GM18868 (cell line): Measurements from ENCODE around the gene NSUN5.
"Not testable (repeated sequence)": the region's sequence is repeated elsewhere in the genome, so short reads cannot be mapped to it uniquely, and the experiment has no call there.

Experiments used
- ATAC-seq: cut with Tn5 transposase; IDR thresholded peaks from one replicate; pipeline ENCODE4 v1.9.1; 2021; ENCODE audit warnings: mild to moderate bottlenecking, moderate library complexity; ENCODE audit not compliant: unreplicated experiment

The NSUN5 gene

DNA sequence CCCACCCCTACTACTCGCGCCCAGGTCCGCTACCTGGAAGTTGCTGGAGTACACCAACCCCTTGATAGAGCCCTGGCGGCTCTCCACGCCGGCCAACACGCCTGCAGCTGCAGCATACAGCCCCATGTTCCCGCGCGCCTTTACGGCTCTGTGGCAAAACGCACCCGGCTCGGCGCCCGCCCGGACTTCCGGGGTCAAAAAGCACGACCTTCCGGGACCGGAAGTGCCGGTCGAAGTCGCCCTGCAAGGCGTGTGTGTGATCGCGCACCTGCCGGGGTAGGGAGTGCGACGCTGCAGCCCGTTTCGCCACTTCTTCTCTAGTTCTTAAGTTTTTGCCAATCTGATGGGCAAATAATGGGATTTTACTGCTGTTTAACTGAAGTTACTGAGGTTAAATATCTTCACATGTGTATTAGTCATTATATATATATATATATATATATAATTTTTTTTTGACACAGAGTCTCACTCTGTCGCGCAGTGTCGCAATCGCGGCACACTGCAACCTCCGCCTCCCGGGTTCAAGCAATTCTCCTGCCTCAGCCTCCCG lies at the start of gene NSUN5:
Gene NSUN5, minus strand, starts transcription at position 162 of the 550 bp plus-strand sequence. Its CDS starts 36 bp downstream, at position 126.
- ATAC-seq, result peak; percentile 83

DNA sequence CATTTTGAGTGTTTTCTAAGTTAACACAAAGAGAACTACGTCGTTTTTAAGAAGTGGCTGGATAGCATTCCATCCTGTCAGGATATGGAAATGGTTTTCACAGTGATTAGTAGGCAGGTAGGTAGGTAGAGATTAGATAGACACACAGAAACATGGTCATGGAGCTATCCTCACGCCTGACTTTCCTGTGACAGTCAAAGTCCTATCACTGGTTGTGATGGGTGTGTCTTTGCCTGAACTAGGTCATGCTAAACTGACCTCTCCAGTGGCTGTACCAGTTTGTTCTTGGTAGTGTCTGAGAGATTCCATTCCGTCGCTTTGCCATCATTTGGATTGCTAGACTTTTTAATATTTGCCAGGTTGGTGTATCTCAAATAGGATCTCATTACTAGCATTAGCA lies 47.5 kb upstream of the NSUN5 start:
- ATAC-seq, result no peak

DNA sequence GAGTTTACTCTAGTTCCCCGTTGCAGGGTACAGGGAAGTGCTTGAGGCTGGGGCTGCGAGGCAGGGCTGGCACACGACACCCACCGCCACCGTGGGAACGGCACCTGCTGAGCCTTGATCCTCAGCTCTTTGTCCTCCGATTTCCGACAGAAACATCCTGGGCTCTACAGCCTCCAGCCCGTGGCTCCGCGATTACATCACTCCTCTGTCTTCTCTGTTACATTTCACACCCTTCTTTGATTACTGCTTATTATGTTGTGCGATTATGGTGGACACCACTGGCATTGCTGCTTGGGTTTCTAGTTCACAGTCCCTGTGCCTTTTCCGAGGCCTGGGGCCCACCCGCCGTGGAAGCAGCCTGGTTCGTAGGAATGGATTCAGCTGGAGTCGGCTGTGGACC lies 46.2 kb upstream of the NSUN5 start:
- ATAC-seq, result no peak

DNA sequence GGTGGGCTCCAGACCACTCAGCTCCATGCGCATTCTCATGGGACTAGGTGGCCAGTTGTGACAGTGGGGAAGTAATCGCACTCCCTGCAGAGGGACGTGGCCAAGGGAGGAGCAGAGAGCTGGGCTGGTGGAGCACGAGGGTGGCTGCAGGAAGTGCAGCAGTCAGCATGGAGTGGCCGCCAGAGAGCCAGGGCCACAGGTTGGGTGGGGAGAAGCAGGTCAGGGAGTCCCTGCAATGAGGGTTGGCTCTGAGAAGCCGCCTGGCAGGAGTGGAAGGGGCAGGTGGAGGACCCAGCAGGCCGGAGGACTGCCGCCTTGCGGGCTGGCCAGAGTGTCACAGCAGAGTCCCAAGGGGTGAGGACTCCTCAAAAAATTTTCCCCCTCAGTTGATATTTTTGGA lies 45.6 kb upstream of the NSUN5 start:
- no peak for ATAC-seq

DNA sequence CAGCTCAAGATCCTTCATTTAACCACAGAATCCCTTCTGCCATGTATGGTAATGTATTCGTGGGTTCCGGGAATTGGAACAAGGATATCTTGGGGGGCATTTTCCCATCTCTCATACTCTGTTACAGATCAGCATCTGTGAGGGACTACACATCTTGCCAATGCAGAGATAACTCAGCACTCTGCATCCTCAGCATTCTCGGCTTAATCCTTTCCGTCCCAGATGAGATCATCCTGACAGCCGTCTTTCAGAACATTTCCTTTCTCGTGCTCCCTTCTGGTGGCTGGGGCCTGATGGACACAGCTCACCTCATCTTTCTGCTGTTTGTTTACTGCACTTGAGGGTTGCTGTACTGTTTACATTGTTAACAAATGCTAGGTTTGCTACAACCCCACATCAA lies 44.6 kb upstream of the NSUN5 start:
- ATAC-seq, result no peak

DNA sequence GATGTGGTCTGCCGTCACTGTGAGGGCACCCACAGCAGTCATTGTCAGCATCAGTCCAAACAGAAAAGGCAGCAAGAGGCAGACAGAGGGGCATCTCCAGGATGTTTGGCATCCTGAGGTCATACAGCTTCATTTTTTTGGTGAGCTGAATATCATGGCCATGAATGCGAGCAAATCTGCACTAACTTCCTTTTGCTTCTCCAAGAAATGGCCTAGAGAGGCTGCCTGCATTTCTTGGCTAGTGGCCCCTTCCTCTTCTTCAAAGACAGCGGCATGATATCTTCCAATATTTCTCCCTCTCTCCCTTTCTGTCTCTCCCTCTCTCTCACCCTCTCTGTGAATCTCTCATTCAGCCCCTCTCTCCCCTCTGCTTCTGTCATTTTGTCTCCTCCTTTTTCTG lies 44.2 kb upstream of the NSUN5 start:
- no peak for ATAC-seq

DNA sequence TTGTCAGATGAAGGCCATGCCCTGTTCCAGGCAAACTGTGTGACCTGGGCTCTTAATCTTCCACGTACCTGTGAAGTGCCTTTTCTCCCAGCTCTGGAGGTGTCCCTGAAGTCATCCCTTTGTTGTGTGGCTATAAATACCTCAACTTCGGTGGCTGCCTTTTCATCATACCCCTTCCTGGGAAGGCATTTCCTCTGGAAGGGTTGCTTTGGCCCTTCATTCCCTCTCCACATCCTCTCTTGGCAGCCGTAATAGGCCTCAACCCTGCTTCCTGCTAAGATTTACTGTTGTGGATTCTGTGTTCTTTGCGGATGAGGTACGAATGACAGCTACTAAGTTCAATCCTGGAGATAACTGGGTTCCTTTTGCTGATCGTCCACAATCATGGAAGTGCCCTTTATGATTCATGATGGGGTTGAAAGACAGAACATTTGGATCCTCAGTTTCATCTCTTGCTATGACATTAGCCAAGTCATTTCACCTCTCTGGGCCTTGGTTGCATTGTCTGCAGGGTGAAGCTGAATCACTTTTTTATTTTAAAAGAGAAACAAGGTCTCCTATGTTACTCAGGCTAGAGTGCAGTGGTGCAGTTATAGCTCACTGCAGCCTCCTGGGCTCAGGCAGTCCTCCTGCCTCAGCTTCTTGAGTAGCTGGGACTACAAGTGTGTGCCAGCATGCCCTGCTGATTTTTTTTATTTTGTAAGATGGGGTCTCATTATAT lies 43.0 kb upstream of the NSUN5 start:
- ATAC-seq, result no peak

DNA sequence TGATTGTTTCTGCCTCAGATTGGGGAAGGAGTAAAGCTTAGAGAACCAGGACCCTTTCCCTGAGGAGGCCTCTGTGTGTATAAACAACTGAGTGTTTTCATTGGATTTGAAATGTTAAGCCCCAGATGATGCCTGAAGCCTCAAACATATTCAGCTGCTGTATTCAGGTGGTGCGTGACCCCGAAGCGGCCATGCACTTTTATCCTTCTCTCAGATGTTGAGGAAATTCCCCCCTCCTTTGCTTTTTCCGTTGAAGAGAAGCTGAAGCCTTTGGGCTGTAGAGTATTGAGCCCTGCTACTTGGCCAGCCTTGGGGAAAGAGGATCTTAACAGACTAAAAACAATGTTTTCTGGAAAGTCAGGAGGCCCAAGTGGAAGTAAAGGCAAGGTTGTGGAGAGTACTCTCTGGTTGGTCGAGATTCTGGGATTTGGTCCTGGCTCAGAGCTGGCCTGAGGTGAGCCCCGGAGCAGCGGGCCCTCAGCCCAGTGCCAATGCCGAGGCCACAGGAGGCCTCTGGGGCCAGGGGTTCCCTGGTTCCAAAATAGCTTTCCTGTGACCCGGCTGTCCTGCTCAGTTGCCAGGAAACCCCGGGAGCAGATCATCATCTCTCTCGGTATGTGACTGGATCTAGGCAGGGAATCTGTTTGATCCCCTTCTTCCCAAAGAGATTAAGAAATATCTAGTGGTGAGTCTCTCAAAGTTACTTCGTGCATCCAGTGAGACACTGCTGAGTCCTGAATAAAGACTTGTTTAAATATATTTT lies 41.9 kb upstream of the NSUN5 start:
- ATAC-seq, result no peak

DNA sequence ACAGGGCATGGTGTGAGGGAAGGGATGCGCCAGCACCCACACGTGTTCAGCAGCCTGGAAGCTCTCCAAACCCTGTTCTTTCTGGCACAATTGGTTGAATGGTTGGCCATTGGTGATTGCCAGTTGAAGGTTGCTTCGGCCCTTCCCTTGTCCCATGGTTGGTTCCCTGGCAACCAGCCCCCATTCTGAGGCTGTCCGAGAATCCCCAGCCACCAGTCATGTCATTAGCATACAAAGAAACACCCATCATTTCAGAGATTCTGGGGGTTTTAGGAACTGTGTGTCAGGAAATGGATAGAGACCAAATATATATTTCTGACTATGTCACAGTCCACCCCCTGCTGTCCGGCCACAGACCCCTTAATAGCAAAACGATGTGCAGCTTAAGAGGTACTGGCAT lies 41.1 kb upstream of the NSUN5 start:
- ATAC-seq, result no peak

DNA sequence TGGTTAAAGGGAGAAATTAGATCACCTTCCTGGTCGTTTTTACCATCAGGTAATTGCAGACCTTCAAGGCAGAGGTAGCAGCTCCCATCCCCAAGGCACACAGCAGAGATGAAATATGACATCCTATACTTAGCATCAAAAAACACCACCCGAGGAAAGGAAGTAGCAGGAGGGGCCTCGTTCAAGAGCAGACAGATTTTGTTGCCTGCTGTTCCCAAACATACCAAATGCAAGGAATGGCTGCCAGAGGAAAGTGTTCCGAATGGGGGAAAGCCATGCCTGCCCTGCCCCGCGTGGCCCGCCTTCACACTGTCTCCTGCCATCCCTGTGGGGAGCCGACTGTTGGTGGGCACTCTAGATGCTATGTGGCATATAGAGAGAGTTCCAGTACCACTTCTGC lies 37.3 kb upstream of the NSUN5 start:
- no peak for ATAC-seq

DNA sequence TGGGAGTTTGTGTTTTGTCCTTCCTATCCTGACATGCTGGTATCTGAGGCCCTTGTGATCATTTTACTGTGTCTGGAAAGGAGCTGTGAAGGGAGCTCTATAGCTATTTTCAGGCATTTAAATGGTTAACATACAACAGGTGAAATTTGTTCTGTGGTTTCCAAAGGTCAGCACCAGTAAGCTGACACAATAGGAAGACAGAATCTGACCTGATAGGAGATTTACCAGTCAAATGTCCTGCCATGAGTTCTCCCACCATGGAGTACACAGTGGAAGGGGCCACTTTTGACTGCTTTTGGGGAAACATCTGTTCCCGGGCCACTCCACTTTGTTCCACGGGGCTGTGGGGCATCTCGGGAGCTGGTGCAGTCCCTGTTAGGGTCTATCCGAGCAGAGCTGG lies 36.9 kb upstream of the NSUN5 start:
- no peak for ATAC-seq

DNA sequence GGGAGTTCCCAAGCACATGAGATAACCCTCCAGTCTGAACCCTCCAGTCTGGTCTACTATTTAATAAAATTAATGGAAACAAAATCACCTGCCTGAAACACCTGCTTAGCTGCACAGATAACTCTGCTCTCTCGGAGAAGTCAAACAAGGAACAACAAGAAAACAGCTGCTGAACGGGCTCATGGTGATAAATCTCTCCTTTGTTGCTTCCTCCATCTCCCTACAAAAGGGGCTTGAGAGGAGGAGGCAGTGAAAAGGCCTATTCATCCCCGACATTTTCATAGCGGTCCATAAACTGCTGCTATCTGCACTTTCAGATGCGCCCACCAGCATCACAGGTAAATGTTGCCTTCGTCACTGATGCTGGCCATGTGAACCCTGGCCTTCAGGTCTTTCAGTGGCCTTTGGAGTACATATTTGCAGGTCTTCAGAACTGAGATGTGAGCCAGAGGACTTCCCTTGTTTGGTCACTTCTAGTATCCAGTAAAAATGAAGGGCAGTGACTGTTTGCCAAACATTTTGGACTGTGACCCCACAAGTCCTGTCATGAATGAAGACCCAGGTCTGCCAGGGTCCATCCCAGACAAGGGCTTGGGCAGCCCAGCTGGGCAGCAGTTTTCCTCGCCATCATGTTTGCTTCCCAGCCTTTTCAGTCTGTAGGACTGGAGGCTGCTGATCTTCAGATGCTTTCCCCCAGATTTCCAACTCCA lies 35.2 kb upstream of the NSUN5 start:
- ATAC-seq, result no peak

DNA sequence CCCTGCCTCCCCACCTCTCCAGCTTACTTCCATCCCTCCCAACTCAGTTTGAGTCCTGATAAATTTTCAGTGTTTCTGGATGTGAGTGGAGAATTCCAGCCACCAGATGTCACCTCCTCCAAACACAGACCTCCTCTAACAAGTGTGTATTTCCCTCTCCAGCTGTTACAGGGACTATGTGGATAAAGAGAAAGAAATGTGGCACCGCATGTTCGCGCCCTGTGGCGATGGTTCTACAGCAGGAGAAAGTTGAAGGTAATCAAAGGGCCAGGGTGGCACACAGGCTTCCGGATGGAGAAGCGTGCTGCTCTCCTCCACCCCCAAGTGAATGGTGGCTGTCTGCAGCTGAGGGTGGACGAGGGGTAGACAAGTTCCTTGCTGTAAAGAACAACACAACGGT lies 34.0 kb upstream of the NSUN5 start:
- no peak for ATAC-seq

DNA sequence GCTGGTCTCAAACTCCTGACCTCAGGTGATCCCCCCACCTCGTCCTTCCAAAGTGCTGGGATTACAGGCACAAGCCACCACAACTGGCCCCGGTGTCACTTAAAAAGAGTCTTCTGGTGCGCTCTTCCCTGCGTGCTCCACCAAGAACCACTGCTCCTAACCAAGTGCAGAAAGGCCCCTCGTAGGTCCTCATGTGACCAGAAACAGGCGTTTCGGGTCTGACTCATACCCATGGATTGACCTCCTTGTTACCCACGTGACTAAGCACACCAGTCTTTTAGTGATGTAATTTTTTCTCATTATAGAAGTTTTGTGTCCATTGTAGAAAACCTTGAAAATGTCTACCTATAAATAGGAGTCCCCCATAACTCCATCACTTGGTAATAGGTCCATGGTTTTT lies 33.3 kb upstream of the NSUN5 start:
- no peak for ATAC-seq

DNA sequence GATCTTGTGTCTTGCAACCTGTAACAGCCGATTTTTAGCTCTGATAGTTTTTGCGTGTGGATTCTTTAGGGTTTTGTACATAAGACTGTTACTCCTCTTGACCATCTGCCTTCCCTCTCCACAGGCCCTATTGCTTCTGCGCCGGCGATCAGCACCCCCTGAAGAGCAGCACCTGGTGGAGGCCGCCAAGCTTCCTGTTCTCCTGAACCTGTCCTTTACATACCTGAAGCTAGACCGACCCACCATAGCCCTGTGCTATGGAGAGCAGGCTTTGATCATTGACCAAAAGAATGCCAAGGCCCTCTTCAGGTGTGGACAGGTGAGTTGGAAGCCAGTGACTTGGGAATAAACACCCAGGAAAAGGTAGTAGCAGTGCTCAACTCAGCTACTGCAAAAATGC lies 31.9 kb upstream of the NSUN5 start:
- no peak for ATAC-seq

DNA sequence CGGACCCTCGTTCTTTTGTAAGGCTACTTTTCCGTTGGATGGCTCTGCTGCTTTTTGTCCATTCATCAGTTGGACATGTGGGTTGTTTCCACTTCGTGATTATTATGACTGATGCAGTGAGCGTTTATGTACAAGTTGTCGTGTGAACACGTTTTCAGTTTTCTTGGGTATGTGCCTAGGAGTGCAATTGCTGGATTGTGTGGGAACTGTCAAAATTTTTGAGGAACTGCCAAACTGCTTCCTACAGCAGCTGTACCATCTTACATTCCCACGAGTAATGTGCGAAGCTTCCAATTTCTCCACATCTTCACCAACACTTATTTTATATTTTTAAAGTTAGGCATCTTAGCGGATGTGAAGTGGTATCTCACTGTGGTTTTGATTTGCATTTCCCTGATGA lies 29.7 kb upstream of the NSUN5 start:
- no peak for ATAC-seq

DNA sequence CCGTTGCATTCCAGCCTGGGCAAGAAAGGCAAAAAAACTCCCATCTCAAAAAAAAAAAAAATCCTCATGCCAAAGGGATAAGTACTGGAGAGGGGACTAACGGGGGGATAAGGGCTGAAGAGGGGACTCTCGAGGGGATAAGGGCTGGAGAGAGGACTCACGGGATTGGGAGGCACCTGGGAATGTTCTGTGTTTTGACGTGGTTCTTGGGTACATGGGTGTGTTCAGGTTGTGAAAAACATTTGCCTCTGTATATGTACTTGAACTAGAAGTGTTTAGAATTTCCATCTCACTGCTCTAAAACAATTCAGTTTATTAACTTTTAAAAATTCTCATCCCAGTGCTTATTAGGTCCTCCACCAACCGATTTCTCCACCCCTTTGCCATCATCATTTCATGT lies 23.8 kb upstream of the NSUN5 start:
- ATAC-seq, result no peak

DNA sequence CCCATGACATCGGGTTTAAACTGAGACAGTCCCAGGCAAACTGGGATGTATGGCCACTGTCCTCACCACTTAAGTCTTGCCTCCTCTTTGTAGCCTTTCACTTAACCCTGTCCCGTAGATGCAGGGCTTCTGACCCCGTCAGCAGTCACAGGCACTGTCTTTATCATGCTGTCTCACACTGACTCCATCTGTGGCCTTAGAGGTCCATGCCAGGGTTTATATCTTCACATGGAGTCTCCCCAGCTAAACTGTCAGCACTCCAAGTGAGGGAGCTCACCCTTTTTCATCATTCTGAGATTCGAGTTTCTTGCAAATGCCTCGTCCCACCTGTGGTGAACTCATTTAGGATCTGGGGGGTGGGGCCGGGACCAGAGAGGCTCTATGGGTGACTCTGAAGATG lies 22.1 kb upstream of the NSUN5 start:
- ATAC-seq, result no peak

DNA sequence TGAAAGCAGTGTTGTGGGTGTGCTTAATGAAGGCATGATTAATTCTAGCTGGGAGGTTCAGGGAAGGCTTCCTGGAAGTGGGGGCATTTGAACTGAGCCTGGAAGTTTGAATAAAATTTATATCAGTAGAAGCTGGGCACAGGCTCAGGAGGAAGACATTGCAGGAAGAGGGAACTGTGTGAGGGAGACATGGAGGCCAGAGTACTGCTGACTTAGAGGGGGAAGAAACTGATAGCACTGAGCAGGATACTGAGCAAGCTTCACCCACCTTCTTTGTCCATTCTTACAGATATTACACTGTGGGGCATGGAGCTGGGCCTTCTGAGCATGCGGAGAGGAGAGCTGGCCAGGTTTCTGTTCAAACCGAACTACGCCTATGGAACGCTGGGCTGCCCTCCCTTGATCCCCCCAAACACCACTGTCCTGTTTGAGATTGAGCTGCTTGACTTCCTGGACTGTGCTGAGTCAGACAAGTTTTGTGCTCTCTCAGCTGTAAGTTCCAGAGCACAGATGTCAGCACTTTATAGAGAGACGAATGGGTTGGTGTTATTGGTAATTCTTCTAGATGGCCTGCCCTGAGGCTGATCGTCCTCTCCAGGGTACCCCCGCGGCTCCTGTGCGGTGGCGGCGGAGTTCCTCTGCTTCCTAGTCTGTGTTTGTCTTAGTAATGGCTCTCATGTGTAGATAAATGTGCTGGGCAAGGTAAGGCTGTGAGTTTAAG lies 21.4 kb upstream of the NSUN5 start:
- ATAC-seq, result no peak

DNA sequence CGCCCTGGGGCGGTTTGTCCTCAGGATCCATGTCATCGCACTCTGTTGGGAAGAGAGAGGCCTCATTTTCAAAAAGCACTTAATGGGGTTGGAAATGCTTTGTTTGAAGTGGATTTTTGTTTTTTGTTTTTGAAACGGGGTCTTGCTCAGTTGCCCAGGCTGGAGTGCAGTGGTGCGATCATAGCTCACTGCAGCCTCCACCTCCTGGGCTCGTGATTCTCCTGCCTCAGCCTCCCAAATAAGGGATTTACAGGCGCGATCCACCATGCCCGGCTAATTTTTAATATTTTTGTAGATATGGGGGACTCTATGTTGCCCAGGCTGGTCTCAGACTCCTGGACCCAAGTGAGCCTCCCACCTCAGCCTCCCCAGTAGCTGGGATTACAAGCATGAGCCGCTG lies 20.1 kb upstream of the NSUN5 start:
- no peak for ATAC-seq

DNA sequence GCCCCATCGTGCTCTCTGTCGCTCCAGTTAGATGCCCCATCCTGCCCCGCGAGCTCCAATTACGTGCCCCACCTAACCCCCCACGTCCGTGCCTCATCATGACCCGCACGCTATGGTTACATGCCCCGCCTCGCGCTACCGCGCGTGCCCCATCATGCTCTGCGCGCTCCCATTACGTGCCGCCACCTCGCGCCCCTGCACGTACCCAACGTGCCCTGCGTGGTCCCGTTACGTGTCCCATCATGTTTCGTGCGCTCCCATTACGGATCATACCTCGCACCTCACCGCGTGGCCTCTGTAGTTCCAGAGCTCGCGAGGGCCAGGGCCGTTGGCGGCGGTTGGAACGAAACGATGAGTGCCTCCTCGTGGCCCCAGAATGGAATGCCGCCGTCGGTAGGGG lies 19.3 kb upstream of the NSUN5 start, which contains the start of the genes FKBP6 and TRIM50:
Gene FKBP6, plus strand, starts transcription at position 240 of the 400 bp plus-strand sequence. CDS start 268 bp downstream, outside the sequence.
Gene TRIM50, minus strand, starts transcription at position 161 of the 400 bp plus-strand sequence. CDS start 3,295 bp downstream, outside the sequence.
- not testable (repeated sequence) for ATAC-seq
